OCI-M2 (cell line): Measurements from ENCODE around the gene IPO13.

ENCODE experiments used
- DNase-seq: peaks from one replicate; lab custom pipeline; 2025; ENCODE audit not compliant: unreplicated experiment; lab: John Stamatoyannopoulos, UW

Gene IPO13

DNA sequence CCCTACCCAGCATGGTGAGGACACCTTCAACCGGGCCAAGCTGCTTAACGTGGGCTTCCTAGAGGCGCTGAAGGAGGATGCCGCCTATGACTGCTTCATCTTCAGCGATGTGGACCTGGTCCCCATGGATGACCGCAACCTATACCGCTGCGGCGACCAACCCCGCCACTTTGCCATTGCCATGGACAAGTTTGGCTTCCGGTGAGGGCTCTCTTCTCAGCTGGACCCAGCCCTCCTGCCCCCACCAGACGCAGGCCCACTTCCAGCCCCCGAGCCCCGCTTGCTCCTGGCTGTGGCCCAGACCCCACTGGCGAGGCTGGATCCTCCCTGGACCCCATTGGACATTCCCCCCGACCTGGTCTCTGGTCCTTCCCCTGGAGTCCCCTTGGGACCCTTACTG is 38.1 kb downstream of the IPO13 start:
- no peak for DNase-seq

DNA sequence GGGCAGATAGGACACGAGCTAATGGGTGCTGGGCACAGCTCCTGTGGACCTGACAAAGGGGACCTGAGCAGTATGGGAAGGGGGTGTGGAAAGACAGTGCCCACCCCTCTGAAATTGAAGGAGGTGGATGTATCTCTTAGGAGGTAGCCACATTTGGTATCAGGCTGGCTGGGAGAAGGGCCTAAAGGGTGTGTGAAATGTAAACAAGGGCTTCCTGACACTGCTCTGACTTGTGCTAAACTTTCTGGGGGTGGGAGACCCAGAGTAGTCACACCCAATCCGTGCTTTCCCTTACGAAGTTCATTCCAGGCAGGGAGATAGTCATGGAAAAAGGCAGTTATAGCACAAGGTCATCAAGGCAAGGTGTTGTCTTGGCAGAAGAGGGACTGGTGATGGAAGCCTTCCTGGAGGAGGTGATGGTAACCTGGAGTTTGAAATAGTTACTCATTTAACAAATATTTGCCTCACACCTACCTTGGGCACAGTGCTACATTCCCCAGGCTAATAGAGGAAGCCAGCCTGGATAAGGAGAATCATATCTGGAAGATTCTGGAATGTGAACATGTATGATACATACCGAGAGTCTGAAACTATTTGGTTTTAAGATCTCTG is 39.3 kb downstream of the IPO13 start:
- no peak for DNase-seq

DNA sequence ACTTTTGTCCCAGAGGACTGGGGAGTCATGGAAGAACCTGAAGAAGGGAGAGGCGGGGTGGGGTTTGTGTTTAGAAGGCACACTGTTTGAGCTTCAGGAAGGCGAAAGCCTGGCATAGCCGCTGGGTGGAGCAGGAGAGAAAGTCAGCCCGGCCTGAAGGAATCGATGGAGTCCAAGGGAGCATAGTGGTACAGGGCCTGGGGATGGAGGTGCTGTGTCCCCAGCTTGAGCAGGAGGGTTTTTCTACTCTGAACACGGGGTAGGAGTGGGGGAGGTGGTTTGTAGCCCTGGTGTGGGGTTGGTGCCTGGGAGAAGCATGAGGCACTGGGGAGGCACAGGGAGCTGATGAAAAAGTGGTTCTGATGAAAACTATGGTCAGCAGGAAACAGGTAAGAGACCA is 40.0 kb downstream of the IPO13 start:
- DNase-seq, result no peak

DNA sequence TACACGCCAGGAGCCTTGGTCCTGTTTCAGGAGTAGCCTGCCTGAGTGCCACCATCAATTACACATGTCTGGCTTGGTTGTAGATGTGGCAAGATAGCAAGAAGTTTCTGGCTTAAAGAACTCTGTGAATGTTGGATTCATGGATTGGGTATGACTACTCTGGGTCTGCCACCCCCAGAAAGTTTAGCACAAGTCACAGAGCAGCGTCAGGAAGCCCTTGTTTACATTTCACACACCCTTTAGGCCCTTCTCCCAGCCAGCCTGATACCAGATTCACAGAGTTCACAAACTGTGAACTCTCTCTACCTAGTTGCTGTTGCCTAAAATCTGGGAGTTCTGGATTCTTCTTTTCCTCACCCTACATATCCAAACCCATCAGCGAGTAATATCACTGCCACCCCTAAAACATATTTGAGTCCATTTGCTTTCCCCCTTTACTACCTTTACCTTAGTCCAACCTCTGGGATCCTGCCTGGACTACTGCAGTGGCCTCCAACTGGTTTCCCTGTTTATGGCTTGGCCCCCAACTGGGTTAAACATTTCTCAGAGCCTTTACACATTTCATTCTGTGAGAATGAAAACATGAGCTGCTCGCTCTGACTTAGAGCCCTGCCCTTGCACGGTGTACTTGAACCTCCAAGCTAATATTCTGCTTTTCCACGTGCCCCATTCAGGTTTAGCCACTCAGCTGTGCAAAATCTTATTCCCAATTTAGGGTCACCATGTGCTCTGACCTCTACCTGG is 40.6 kb downstream of the IPO13 start:
- no peak for DNase-seq

DNA sequence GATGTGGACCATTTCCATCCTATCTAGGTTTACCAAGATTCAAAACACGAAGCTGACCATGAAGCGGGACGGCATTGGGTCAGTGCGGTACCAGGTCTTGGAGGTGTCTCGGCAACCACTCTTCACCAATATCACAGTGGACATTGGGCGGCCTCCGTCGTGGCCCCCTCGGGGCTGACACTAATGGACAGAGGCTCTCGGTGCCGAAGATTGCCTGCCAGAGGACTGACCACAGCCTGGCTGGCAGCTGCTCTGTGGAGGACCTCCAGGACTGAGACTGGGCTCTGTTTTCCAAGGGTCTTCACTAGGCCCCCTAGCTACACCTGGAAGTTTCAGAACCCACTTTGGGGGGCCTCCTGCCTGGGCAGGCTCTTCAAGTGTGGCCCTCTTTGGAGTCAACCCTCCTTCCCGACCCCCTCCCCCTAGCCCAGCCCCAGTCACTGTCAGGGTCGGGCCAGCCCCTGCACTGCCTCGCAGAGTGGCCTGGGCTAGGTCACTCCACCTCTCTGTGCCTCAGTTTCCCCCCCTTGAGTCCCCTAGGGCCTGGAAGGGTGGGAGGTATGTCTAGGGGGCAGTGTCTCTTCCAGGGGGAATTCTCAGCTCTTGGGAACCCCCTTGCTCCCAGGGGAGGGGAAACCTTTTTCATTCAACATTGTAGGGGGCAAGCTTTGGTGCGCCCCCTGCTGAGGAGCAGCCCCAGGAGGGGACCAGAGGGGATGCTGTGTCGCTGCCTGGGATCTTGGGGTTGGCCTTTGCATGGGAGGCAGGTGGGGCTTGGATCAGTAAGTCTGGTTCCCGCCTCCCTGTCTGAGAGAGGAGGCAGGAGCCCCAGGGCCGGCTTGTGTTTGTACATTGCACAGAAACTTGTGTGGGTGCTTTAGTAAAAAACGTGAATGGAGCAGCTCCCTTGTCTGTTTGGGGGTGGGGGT is 43.8 kb downstream of the IPO13 start:
- DNase-seq, result no peak

DNA sequence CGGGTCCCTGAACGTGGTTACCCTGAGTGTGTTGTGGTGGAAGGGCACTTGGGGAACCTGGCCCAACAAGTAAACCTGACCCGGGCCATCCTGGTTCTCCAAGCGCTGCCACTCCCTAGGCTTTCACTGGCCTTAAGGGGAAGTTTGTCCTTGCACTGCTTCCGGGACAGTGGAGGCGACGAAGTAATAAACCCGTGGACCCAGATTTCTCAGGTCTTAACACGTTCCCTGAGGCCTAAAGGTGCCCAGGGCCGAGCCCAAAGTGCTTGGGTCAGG is 44.4 kb downstream of the IPO13 start:
- no peak for DNase-seq

DNA sequence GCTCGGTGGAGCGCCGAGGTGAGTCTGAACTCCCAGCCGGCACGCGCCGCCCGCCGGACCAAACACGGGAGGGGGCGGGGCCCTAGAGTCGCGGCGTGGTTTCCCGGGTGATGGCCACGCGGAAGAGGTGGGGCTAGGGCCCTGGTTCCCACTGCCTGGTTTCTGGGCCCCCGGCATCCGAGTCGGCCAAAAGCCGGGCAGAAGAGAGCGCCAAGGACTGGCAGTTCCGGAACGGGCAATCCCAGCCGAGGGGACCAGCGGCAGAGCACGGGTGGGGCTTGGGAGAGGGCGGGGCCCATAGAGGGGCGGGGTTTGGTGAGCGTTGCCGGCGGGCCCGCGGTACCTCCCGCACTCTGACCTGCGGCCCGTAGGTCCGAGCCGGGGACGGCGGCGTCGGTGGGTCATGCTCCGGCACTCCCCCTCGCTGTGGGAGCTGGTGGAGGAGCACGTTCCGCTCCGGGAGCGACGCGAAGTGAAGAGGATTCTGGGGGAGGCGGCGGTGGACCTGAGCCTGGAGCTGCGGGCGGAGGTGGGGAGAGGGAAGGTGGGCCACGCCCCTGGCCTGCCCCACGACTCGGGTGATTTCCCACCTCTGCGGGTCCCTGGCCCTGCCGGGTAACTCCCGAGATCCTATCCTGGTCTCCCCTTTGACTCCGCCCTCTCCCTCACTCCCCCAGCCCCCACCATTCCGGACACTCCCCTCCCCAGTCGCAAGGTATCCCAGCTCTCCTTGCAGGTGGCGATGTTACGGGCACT is 44.9 kb downstream of the IPO13 start, which contains the start of gene CCDC24:
CCDC24 (plus strand) TSS at position 124 of the 756 bp plus-strand sequence; CDS start at position 404, 280 bp downstream.
- no peak for DNase-seq

DNA sequence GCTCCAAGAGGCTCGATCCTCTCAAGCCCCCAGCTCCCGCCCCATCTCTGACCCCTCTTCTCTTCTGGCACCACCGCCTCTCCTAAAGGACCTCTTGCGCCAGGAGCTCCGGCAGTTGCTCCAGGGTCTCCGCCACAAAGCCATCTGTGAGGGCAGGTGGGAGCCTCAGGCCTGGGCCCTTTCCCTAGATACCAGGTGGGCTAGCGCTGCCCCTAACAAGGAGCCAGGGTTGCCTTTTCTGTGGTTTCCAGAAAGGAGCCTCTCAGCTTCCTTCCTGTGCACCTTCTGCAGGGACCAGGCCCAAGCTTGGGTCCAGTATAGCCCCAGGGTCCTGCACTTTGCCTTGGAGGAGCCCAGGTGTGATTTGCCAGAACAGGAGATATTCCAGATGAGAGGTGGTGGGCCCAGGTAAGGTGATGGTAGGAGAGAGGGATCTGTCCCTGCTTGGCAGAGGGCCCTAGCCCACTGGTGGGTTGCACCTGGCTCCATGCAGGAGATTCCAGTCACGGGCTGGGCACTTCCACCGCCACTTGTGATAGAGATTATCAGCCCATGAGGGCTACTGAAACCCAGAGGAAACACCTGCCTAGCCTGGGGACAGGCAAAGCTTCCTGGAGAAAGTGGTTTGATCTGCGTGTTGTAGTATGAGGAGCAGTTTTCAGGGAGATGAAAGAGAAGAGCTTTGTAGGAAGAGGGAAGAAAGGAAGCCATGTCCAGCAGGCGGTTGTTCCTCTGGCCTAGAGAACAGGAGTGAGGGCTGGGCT is 45.7 kb downstream of the IPO13 start:
- no peak for DNase-seq

DNA sequence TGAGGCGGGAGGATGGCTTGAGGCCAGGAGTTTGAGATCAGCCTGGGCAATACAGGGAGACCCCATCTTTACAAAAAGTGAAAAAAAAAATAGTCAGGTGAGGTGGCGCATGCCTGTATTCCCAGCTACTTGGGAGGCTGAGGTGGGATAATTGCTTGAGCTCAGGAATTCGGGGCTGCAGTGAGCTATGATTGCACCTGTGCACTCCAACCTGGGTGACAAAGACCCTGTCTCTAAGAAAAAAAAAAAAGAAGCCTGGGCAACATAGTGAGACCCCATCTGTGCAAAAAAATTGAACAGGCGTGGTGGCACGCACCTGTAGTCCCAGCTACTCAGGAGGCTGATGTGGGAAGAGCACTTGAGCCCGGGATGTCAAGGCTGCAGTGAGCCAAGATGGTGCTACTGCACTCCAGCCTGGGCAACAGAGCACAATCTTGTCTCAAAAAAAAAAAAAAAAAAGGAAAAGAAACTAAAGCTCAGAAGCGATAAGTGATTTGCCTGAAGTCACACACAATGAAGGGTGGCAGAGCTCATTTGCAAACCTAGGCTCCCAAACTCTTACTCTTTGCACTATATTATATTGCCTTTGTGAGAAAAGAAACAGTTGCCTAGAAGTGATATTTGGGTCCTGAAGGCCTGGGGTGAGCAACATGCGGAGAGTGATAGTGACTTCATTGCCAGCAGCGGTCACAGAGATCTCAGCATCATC is 46.6 kb downstream of the IPO13 start:
- no peak for DNase-seq

DNA sequence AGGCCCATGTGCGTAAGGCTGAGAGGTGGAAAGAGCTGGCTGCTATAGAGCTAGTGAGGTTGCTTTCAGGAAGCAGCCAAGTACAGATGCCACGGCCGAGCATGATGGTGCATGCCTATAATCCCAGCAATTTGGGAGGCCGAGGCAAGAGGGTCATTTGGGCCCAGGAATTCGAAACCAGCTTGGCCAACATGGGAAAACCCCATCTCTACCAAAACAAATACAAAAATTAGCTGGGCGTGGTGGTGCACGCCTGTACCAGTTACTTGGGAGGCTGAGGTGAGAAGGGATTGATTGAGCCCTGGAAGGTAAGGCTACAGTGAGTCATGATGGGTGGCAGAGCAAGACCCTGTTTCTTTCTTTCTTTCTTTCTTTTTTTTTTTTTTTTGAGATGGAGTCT is 47.3 kb downstream of the IPO13 start:
- no peak for DNase-seq

DNA sequence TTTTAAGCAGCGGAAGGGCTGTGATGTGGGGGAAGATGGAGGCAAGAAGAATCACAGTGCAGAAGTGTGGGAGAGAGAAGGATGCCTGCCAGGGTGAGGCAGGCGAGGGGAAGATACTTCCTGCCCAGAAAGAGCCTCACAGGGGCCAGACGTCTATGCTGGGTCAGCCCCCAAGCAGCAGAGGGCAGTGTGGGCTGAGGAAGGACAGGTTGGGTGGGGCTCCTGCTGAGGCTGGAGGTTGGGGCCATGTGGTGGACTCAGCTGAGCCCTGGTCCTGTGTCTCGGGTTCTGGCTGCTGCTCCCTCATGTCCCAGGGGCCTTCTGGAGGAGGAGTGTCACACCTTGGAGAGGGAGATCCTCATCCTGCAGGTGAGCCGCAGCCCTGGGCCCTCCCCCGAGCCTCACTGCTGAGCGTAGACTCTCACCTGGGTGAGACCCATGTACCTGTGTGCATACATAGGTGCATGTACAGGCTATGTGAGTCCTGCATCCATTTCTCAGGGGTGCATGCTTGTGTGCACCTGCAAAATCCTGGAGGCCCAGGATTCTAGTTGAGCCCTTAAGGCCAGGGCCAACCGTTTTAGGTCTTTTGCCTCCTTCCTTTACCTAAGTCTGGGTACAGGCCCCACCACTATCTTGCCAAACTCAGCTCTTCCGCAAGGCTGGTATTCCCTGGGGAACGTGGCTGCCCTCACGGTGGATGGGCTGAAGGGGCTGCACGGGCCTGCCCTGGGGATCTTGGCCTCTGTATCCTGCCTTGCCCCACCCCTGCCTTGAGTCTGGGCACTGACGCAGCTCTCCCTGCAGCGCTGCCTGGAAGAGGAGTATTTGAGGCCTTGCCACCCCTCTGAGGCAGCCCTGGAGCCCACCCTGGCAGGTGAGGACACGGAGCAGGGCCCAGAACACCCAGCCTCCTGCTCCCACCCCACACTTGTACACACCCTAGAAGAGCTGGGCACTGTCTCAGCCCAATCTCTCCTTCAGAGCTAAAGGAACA is 48.3 kb downstream of the IPO13 start:
- DNase-seq, result no peak

DNA sequence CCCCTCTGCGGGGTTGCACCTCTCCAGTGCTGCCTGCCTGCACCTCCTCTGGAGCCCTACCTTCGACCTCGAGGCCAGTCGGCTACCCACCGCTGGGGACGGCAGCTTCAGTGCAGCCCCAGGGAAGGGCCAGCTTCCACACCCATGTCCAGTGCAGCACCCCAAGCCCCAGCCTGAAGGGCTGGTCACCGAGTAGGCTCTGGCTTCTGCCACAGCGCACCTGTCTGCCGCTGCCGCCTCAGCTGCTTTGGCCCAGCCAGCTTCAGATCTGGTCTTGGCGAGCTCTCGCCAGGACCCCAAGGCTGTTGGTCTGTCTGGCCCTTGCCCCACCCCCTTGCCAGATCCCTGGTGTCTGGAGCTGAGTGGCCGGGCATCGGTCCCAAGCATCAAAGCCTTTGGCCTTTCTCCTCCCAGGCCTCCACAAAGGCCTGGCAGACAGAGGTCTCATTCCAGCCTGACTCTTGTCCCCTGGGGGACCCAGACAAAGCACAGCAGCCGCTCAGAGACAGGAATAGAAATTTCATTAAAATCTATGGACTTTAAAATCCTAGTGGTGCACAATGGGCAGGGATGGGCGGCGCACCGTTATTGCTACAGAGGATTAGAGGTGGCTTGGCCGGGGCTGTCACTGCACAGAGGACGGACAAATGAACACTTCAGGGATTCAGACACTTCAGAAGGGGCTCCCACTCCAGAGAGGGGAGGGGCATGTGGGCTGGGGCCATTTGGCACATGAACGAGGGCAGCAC is 49.4 kb downstream of the IPO13 start:
- no peak for DNase-seq

DNA sequence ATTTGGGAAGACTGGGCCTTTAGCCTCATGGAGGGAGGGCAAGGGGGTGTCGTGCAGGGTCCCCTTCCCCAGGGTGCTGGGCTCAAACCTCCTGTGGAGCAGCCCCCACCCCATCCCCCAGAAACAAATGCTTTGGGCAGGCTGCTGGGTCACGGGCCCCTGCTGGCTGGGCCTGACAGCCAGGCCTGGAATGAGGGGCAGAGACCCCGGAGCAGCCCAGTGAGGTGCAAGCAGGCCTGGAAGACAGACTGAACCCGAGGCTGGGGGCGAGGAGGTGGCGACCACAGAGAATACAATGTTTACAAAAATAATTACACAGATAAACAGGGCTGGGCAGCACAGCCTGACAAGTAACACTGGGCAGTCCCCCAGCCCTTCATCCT is 50.0 kb downstream of the IPO13 start:
- no peak for DNase-seq

DNA sequence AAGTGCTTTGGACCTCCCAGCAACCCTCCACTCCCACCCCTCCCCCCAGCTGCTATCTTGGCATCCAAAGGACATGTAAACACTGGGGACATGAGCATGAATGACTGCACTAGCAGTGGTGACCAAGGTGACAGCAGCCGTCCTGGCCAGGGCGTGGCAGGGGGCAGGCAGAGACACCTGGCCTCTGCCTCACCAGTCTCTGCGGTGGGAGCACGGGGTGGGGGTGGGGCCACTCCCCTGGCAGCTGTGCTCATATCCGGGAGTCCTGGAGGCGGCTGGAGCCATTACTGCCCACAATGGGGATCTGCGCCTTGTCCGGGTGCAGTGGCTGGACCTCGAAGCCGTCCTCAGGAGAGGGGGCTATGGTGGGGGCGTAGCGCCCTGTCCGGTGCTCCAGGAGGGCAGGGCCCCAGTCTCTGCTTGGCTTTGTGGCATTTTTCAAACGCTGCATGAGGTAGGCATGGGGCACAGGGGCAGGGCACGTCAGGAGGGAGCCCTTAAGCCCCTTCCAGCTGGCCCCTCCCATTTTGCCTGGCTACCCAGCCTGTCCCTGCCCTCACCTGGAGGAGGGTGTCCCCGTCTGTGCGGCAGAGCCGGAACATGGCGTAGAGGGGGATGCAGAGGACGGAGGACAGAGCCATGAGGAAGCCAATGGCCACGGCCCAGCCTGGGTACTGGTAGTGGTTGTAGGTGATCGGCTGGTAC is 50.7 kb downstream of the IPO13 start:
- DNase-seq, result no peak

DNA sequence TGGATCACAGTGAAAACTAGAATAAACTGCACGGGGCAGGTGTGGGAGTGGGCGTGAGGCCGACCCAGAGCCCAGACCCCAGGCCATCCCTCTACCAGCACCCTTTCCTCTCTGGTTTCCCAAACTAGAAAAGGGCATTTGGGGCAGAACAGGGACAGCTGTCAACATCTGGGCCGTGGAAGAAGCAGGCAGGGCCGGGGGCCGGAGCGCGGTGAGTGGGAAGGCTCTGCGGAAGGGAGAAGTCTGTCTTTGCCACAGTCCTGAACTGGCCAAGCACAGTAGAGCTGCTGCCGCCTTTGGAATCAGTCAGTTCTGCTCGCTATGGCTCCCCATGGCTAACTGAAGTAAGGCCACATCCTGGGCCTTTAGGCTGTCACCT is 51.2 kb downstream of the IPO13 start:
- DNase-seq, result no peak

DNA sequence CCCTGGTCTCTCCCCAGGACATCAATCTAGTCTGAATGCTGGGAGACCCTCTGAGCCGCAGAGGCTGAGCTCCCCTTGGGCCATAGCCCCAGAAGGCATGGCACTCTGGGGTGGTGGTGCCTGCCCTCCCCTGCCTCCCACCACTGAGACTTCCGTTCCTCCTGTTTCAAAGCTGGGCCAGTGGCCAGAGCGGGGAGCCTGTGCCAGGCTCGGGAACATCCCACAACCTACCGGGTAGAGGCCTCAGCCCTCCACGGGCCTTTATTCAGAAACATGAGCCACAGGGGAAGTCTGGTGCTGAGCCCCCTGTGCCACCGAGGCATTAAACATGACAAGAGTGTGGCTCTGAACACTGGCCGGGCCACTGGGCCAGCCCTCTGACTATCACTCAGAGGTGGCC is 52.7 kb downstream of the IPO13 start:
- DNase-seq, result no peak

DNA sequence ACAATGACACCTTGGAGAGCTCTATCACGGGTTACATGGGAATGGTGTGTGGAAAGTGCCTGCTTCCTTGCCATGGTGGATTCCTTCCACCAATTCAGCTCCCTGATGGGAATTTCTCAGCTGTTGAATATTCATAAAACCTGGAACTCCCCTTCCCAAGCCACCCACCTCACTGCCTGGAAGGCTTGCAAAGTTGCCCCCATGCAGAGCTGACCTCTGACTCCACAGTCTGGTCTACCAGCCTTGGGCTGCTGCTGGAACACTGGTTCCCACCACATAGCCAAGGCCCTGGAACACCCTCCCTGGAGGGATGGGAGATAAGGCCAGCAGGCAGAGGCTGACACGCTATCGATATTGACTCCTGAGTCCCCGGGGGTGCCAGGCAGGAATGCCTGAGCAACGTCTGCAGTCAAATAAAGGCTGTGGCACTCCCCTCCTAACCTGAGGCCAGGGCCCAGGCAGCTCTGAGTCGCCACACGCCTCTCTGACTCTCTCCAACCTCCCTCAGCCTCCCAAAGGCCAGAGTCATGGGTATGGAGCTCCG is 53.4 kb downstream of the IPO13 start:
- DNase-seq, result no peak
